DND-41 (cell line): ENCODE results near the gene PIP4K2A.
"Not testable (repeated sequence)": the region's sequence is repeated elsewhere in the genome, so short reads cannot be mapped to it uniquely, and the experiment has no call there.

Experiments used
- ATAC-seq: fragments of 200-7000 bp; cut with Tn5 transposase; 3 replicates; pipeline ENCODE4 v1.9.1; 2021; ENCODE audit warnings: low read depth; ENCODE audit not compliant: insufficient read depth
- DNase-seq: peaks from one replicate; pipeline ENCODE4 v3.0.0-alpha.2; 2020
- H2AFZ ChIP-seq: 2 replicates; pipeline ENCODE4 v1.6.0; 2012; ENCODE audit warnings: low read depth, low read length
- H3K27ac ChIP-seq: 2 replicates; pipeline ENCODE4 v1.5.1; 2012; ENCODE audit warnings: low read length, inconsistent platforms
- H3K27me3 ChIP-seq: fragments of 200-600 bp; sonication (generic); 2 replicates; pipeline ENCODE4 v1.6.0; 2012; ENCODE audit warnings: low read length, mild to moderate bottlenecking, inconsistent platforms; ENCODE audit not compliant: insufficient read depth, poor library complexity
- H3K36me3 ChIP-seq: 2 replicates; pipeline ENCODE4 v1.5.1; 2012; ENCODE audit warnings: low read length, inconsistent platforms; ENCODE audit not compliant: insufficient read depth
- H3K4me1 ChIP-seq: 2 replicates; pipeline ENCODE4 v1.5.1; 2012; ENCODE audit warnings: mild to moderate bottlenecking, low read length; ENCODE audit not compliant: insufficient read depth
- H3K4me2 ChIP-seq: 2 replicates; pipeline ENCODE4 v1.6.0; 2012; ENCODE audit warnings: mild to moderate bottlenecking, moderate library complexity, low read length, inconsistent platforms; ENCODE audit not compliant: insufficient read depth
- H3K4me3 ChIP-seq, 2 experiments: fragments of 200-600 bp in 1 of 2; shearing (Covaris generic) in 1 of 2; 2 replicates each; pipeline ENCODE4 v1.5.1; 2012 to 2016; ENCODE audit warnings: inconsistent platforms in 2 of 2, low read length in 2 of 2, mild to moderate bottlenecking in 2 of 2, low read depth in 1 of 2, moderate library complexity in 1 of 2
- H3K79me2 ChIP-seq: 2 replicates; pipeline ENCODE4 v1.6.0; 2012; ENCODE audit warnings: low read length, inconsistent platforms; ENCODE audit not compliant: insufficient read depth
- H3K9ac ChIP-seq: 2 replicates; pipeline ENCODE4 v1.6.0; 2012; ENCODE audit warnings: low read depth, mild to moderate bottlenecking, inconsistent platforms, low read length, moderate library complexity
- H3K9me3 ChIP-seq: 2 replicates; pipeline ENCODE4 v1.5.1; 2012; ENCODE audit warnings: low read length, moderate library complexity, mild to moderate bottlenecking, inconsistent platforms; ENCODE audit not compliant: insufficient read depth, severe bottlenecking
- H4K20me1 ChIP-seq: 2 replicates; pipeline ENCODE4 v1.6.0; 2012; ENCODE audit warnings: low read length; ENCODE audit not compliant: insufficient read depth
- EZH2 ChIP-seq: IDR thresholded peaks from 3 replicates; pipeline ENCODE4 v1.6.1; 2012; ENCODE audit warnings: borderline replicate concordance, low read depth, mild to moderate bottlenecking, moderate library complexity, low read length, inconsistent platforms; ENCODE audit not compliant: severe bottlenecking
- TF ChIP-seq, protein P1 (sequence below): IDR thresholded peaks from 2 replicates; pipeline ENCODE4 v1.5.1; 2012; ENCODE audit warnings: borderline replicate concordance, low read length, moderate library complexity, mild to moderate bottlenecking; ENCODE audit not compliant: poor library complexity, severe bottlenecking; ENCODE audit errors: extremely low read depth

The PIP4K2A gene

DNA sequence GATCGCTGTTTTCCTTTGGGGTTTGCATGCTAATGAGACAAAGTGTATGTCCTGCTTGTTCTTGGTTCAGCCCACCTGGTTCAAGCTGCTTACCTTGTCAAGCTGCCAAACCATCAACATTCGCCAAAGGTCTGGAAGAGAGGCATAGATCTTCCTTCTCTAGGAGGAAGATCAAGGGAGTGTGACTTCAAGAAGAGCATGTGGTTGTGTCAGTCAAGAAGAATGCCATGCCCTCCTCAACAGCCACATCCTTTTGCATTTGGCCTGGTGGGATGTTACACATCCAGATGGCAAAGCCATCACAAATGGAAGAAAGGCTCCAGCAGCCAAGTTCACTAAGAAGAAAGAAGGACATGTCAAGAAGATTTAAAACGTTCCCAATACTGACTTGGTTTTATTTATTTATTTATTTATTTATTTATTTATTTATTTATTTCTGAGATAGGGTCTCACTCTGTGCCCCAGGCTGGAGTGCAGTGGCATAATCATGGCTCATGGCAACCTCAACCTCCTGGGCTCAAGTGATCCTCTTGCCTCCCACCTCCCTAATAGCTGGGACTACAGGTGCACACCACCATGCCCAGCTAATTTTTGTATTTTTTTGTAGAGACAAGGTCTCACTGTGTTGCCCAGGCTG, 5.1 kb upstream of the PIP4K2A start:
- peaks cover 8% of the 10 kb centered on the region for H3K4me1 ChIP-seq
- ATAC-seq = no peak
- no peak overlapping the region for H3K27ac ChIP-seq

DNA sequence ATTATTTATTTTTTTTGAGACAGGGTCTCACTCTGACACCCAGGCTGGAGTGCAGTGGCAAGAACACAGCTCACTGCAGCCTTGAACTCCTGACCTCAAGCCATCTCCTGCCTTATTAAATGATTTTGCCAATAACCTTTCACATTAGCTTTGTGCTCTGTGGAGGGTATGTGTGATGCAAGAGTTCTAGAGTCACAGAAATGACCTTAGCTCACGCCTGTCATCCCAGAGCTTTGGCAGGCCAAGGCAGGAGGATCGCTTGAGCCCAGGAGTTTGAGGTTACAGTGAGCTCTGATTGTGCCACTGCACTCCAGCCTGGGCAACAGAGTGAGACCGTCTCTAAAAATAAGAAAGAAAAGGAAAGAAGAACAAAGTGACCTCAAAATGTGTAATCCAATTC, 4.3 kb upstream of the PIP4K2A start:
- not testable (repeated sequence) for H3K27ac ChIP-seq, H3K4me3 ChIP-seq, DNase-seq, H3K27me3 ChIP-seq, H3K36me3 ChIP-seq, ATAC-seq, H3K9me3 ChIP-seq, H3K4me1 ChIP-seq, H3K9ac ChIP-seq, H4K20me1 ChIP-seq, H2AFZ ChIP-seq, H3K4me2 ChIP-seq, H3K79me2 ChIP-seq

More for the DNA sequence above, 5.1 kb upstream of the PIP4K2A start:
- Histone ChIP-seq H3K4me3 (no peak overlapping the region), H3K4me2 (no peak overlapping the region), H3K9me3 (no peaks in the 10 kb centered on the region), H3K9ac (no peak overlapping the region), H4K20me1 (no peaks in the 10 kb centered on the region), H2AFZ (no peak overlapping the region), H3K36me3 (no peaks in the 10 kb centered on the region), H3K79me2 (no peaks in the 10 kb centered on the region), H3K27me3 (peaks cover 8% of the 10 kb centered on the region)
- TF ChIP-seq, protein P1, sequence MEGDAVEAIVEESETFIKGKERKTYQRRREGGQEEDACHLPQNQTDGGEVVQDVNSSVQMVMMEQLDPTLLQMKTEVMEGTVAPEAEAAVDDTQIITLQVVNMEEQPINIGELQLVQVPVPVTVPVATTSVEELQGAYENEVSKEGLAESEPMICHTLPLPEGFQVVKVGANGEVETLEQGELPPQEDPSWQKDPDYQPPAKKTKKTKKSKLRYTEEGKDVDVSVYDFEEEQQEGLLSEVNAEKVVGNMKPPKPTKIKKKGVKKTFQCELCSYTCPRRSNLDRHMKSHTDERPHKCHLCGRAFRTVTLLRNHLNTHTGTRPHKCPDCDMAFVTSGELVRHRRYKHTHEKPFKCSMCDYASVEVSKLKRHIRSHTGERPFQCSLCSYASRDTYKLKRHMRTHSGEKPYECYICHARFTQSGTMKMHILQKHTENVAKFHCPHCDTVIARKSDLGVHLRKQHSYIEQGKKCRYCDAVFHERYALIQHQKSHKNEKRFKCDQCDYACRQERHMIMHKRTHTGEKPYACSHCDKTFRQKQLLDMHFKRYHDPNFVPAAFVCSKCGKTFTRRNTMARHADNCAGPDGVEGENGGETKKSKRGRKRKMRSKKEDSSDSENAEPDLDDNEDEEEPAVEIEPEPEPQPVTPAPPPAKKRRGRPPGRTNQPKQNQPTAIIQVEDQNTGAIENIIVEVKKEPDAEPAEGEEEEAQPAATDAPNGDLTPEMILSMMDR = no peak
- no peak for TF ChIP-seq EZH2
- no peak for DNase-seq

DNA sequence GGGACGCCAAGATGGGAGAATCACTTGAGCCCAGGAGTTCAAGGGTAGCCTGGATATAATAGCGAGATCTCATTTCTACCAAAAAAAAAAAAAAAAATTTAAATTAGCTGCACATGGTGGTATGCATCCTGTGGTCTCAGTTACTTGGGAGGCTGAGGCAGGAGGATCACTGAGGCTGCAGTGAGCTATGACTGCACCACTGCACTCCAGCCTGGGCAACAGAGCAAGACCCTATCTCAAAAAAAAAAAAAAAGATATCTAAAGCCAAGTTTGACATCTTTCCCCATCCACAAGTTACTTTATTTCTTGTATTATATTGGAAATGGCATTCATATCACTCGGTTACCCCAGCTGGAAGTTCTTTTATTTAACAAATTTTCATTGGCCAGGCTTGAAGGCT, 3.4 kb upstream of the PIP4K2A start:
- Histone ChIP-seq H2AFZ (no peak overlapping the region), H3K9ac (no peak overlapping the region), H3K79me2 (peaks cover 14% of the 10 kb centered on the region), H3K4me1 (peaks cover 14% of the 10 kb centered on the region), H3K4me3 (no peak overlapping the region), H3K27ac (no peak overlapping the region), H3K27me3 (no peaks in the 10 kb centered on the region), H3K36me3 (no peaks in the 10 kb centered on the region; the same call in 1 of the 2 replicates), H3K4me2 (no peak overlapping the region), H3K9me3 (no peaks in the 10 kb centered on the region), H4K20me1 (peaks cover 7% of the 10 kb centered on the region)
- ATAC-seq = no peak
- DNase-seq = no peak
- no peak for TF ChIP-seq EZH2
- TF ChIP-seq, protein P1 = no peak

DNA sequence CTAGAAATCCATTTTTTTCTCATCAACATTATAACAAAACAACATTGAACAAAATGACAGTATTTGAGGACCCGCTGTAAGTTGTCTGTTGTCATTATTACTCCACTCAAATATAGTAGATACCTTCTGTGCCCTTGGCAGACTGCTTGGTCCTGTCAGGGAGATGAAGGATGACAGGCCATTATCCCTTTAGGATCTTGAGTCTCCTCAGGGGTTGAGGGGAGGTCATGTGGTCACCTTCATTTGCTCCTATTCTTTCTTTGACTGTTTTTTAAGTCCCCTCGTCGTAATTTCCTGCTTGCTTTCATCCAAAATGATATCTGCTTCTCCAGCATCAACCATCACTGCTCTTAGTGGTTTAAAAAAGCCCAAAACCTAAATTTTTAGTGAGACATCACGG, 2.6 kb upstream of the PIP4K2A start:
- H3K4me3 ChIP-seq = no peak overlapping the region
- no peak for DNase-seq
- H3K4me1 ChIP-seq = peaks cover 22% of the 10 kb centered on the region
- peaks cover 13% of the 10 kb centered on the region for H4K20me1 ChIP-seq
- TF ChIP-seq, protein P1 = no peak
- TF ChIP-seq EZH2 = no peak
- H3K9me3 ChIP-seq = no peaks in the 10 kb centered on the region
- H3K79me2 ChIP-seq = peaks cover 22% of the 10 kb centered on the region
- no peak for ATAC-seq
- H3K27me3 ChIP-seq = no peaks in the 10 kb centered on the region
- H3K9ac ChIP-seq = no peak overlapping the region
- no peak overlapping the region for H3K27ac ChIP-seq
- H3K36me3 ChIP-seq = no peaks in the 10 kb centered on the region; the same call in 1 of the 2 replicates
- no peak overlapping the region for H3K4me2 ChIP-seq
- H2AFZ ChIP-seq = no peak overlapping the region
